HepG2 (cell line): Measurements from ENCODE around the gene NSUN3. TPM values are rescaled to one million over a fixed set of nuclear protein-coding genes. Genes with fewer than 3 reads are reported as not detected.

ENCODE experiments used
- ATAC-seq: fragments of 200-7000 bp; cut with Tn5 transposase; 3 replicates; pipeline ENCODE4 v1.9.1; 2020; ENCODE audit warnings: mild to moderate bottlenecking, moderate library complexity
- BruUV-seq: library from RNA; stranded (reverse); fragments of 400-500 nt; replicated peaks from 2 replicates; lab custom pipeline; 2021; lab: Mats Ljungman, UMichigan
- CTCF ChIA-PET: fragments of 300-600 bp; formaldehyde crosslinking; extraction: SDS; loops from one replicate; lab custom pipeline; 2021; ENCODE audit warnings: low total read pairs, inconsistent platforms, low intra/inter-chr PET ratio; lab: Yijun Ruan, JAX
- POLR2A ChIA-PET: fragments of 350-600 bp; sonication (Branson Sonifier 250); formaldehyde crosslinking; loops from one replicate; lab custom pipeline; 2020; ENCODE audit warnings: antibody characterized with exemption, inconsistent platforms; lab: Yijun Ruan, JAX
- DNase-seq: peaks from one replicate; pipeline ENCODE4 v3.0.0-alpha.2; 2015; ENCODE audit warnings: low spot score
- FAIRE-seq: peaks from 3 replicates; lab custom pipeline; 2011; peaks lifted over from hg19 to GRCh38; lab: Jason Lieb, UNC
- H2AFZ ChIP-seq: one replicate; pipeline ENCODE4 v1.6.1; 2011; ENCODE audit warnings: low read length, inconsistent platforms
- H3K27ac ChIP-seq: fragments of 300-600 bp; 3 replicates; pipeline ENCODE4 v1.8.0; 2011; ENCODE audit warnings: mixed run types, mild to moderate bottlenecking, mixed read lengths, low read length, inconsistent platforms; ENCODE audit not compliant: insufficient read depth; ENCODE audit errors: extremely low read length
- H3K27me3 ChIP-seq, 2 experiments: fragments of 200-600 bp in 1 of 2; 2 replicates in 1 of 2; 3 replicates in 1 of 2; pipeline versions ENCODE4 v1.6.0 to v1.8.0; 2011; ENCODE audit warnings: low read length in 2 of 2, mild to moderate bottlenecking in 2 of 2, moderate library complexity in 2 of 2, inconsistent platforms in 1 of 2; ENCODE audit not compliant: insufficient read depth in 2 of 2, control insufficient read depth in 1 of 2
- H3K36me3 ChIP-seq, 2 experiments: fragments of 200-600 bp in 1 of 2; replicated peaks in 1 of 2; 2 replicates in 1 of 2; 3 replicates in 1 of 2; pipeline versions ENCODE4 v1.5.1 to v1.8.0; 2011; ENCODE audit warnings: low read length in 2 of 2, inconsistent platforms in 1 of 2; ENCODE audit not compliant: insufficient read depth in 2 of 2, control insufficient read depth in 1 of 2
- H3K4me1 ChIP-seq: 2 replicates; pipeline ENCODE4 v1.5.1; 2012; ENCODE audit warnings: low read length, inconsistent platforms; ENCODE audit not compliant: insufficient read depth
- H3K4me2 ChIP-seq: 2 replicates; pipeline ENCODE4 v1.6.0; 2011; ENCODE audit warnings: low read depth, low read length, inconsistent platforms
- H3K4me3 ChIP-seq, 3 experiments: fragments of 200-600 bp in 1 of 3; sonication (generic), shearing (Covaris generic) in 1 of 3; replicated peaks in 1 of 3; 2 replicates each; pipeline ENCODE4 v1.5.1; 2011 to 2016; ENCODE audit warnings: low read length in 3 of 3, inconsistent platforms in 2 of 3, low read depth in 2 of 3, mild to moderate bottlenecking in 2 of 3, control low read depth in 1 of 3, mixed read lengths in 1 of 3; ENCODE audit not compliant: insufficient read depth in 1 of 3
- H3K79me2 ChIP-seq: one replicate; pipeline ENCODE4 v1.6.1; 2011; ENCODE audit warnings: low read length, inconsistent platforms; ENCODE audit not compliant: insufficient read depth
- H3K9ac ChIP-seq: 2 replicates; pipeline ENCODE4 v1.6.0; 2011; ENCODE audit warnings: mild to moderate bottlenecking, low read depth, low read length, inconsistent platforms; ENCODE audit not compliant: insufficient read depth
- H3K9me3 ChIP-seq: 2 replicates; pipeline ENCODE4 v1.5.1; 2012; ENCODE audit warnings: mild to moderate bottlenecking, low read length
- H4K20me1 ChIP-seq: 2 replicates; pipeline ENCODE4 v1.6.0; 2011; ENCODE audit warnings: inconsistent platforms, mild to moderate bottlenecking, low read length, moderate library complexity; ENCODE audit not compliant: insufficient read depth
- DR1 ChIP-seq: sonication (generic); formaldehyde crosslinking; IDR thresholded peaks from 2 replicates; pipeline ENCODE4 v1.8.0; 2021; ENCODE audit warnings: mild to moderate bottlenecking, missing genetic modification reagents, inconsistent platforms
- ISL2 ChIP-seq: sonication (generic); formaldehyde crosslinking; IDR thresholded peaks from 2 replicates; pipeline ENCODE4 v1.5.0; 2020; ENCODE audit warnings: missing genetic modification reagents
- ISX ChIP-seq: sonication (generic); formaldehyde crosslinking; conservative IDR thresholded peaks from 2 replicates; pipeline ENCODE4 v1.5.0; 2020; ENCODE audit warnings: missing genetic modification reagents
- NFYC ChIP-seq: IDR thresholded peaks from 2 replicates; pipeline ENCODE4 v1.6.1; 2016; ENCODE audit warnings: missing genetic modification reagents, missing compliant biosample characterization
- POLR2AphosphoS5 ChIP-seq: IDR thresholded peaks from 2 replicates; pipeline ENCODE4 v1.6.1; 2012; ENCODE audit warnings: low read depth, low read length
- SIN3A ChIP-seq: IDR thresholded peaks from 2 replicates; pipeline ENCODE4 v1.6.1; 2011; ENCODE audit warnings: low read depth, mild to moderate bottlenecking, control low read depth, low read length, borderline replicate concordance
- SYNCRIP ChIP-seq: fragments of 200-400 bp; formaldehyde crosslinking; IDR thresholded peaks from 2 replicates; pipeline ENCODE4 v1.6.1; 2018; ENCODE audit warnings: mild to moderate bottlenecking, low read depth, low read length; ENCODE audit not compliant: insufficient read depth
- TFDP1 ChIP-seq: IDR thresholded peaks from 2 replicates; pipeline ENCODE4 v1.6.1; 2016; ENCODE audit warnings: missing compliant biosample characterization, missing genetic modification reagents, borderline replicate concordance
- ZNF264 ChIP-seq: sonication (generic); formaldehyde crosslinking; IDR thresholded peaks from 2 replicates; pipeline ENCODE4 v1.4.0; 2020; ENCODE audit warnings: missing genetic modification reagents
- ZSCAN29 ChIP-seq: sonication (generic); formaldehyde crosslinking; conservative IDR thresholded peaks from 2 replicates; pipeline ENCODE4 v1.4.0; 2020; ENCODE audit warnings: mild to moderate bottlenecking, missing genetic modification reagents
- WGBS: methylation state at CpG from one replicate; pipeline ENCODE4 v1.1.6; 2017; ENCODE audit warnings: low lambda C conversion rate; 5-methylcytosine and 5-hydroxymethylcytosine counted together
- in situ Hi-C: cut with HindIII; loops from 2 replicates; pipeline ENCODE4 v1.10.0; 2017; ENCODE audit warnings: low pct_unique_long_range_greater_than_20kb; ENCODE audit not compliant: extremely low pct_ligation_motif_present
- intact Hi-C: fragments of 100-400 bp; cut with micrococcal nuclease; formaldehyde crosslinking; loops from one replicate; pipeline ENCODE4 v1.10.0; 2022; ENCODE audit not compliant: unreplicated experiment
- polyA plus RNA-seq, 8 experiments: library from polyadenylated mRNA; depleted of rRNA in 3 of 8; stranded (reverse) in 7 of 8; unstranded in 1 of 8; fragments of >200 nt; fragmentation: Illumina TruSeq in 4 of 8; extraction: Trizol in 4 of 8; gene quantifications; 2 replicates each; pipeline versions ENCODE4 v1.2.1 to v1.2.3, GENCODE V29; 2011 to 2016; ENCODE audit warnings: low read depth in 4 of 8, missing spikeins in 1 of 8, mixed read lengths in 1 of 8; ENCODE audit not compliant: insufficient read depth in 1 of 8
- total RNA-seq, 5 experiments: library from RNA; depleted of rRNA; stranded (reverse); fragments of >200 nt; fragmentation: Illumina TruSeq; extraction: Trizol; gene quantifications; 2 replicates each; pipeline ENCODE4 v1.2.3, GENCODE V29; 2016; ENCODE audit warnings: low read depth in 1 of 5
- TF ChIP-seq, protein P1 (sequence below): sonication (generic); formaldehyde crosslinking; IDR thresholded peaks from 2 replicates; pipeline ENCODE4 v1.5.1; 2020; ENCODE audit warnings: missing genetic modification reagents, mild to moderate bottlenecking, borderline replicate concordance

The NSUN3 gene
- total and polyA plus RNA-seq, 2 of the 13 experiments (the other 11 are each of a cell fraction or from before 2014, with no cell fraction given), result 3.2 to 10.6 TPM

GRCh38 chr3:94070341-94070911 is 7.6 kb downstream of the NSUN3 start:
- FAIRE-seq, result no peak
- H3K9ac ChIP-seq, result no peak overlapping the region
- peaks cover 10% of the 10 kb centered on the region; the same call in 1 of the 2 replicates for H3K9me3 ChIP-seq
- no peaks in the 10 kb centered on the region for H4K20me1 ChIP-seq
- ChIA-PET POLR2A (interaction anchor here (1.9 kb wide), 1 partner anchor 8 kb away, joined by 7 read pairs; the partner anchor contains the start of genes DHFR2 and NSUN3), CTCF (interaction anchor here (4.2 kb wide), 1 partner anchor 66 kb away, joined by 25 read pairs; no protein-coding TSS in a partner anchor)
- WGBS, result 95% methylated on average over 6 of the region's 6 CpGs
- H3K36me3 ChIP-seq, result peaks cover 0 to 12% of the 10 kb centered on the region in 2 experiments; a peak in 2 of 5 replicates
- DNase-seq, result no peak
- TF ChIP-seq ZNF264 (no peak), SYNCRIP (no peak), NFYC (CRISPR knock-in tag) (no peak), ISL2 (CRISPR knock-in tag) (no peak), ISX (CRISPR knock-in tag) (no peak), TFDP1 (CRISPR knock-in tag) (no peak), ZSCAN29 (CRISPR knock-in tag) (no peak), SIN3A (no peak), POLR2AphosphoS5 (no peak), DR1 (CRISPR knock-in tag) (no peak)
- TF ChIP-seq, protein P1, sequence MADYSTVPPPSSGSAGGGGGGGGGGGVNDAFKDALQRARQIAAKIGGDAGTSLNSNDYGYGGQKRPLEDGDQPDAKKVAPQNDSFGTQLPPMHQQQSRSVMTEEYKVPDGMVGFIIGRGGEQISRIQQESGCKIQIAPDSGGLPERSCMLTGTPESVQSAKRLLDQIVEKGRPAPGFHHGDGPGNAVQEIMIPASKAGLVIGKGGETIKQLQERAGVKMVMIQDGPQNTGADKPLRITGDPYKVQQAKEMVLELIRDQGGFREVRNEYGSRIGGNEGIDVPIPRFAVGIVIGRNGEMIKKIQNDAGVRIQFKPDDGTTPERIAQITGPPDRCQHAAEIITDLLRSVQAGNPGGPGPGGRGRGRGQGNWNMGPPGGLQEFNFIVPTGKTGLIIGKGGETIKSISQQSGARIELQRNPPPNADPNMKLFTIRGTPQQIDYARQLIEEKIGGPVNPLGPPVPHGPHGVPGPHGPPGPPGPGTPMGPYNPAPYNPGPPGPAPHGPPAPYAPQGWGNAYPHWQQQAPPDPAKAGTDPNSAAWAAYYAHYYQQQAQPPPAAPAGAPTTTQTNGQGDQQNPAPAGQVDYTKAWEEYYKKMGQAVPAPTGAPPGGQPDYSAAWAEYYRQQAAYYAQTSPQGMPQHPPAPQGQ (CRISPR knock-in tag), result no peak
- in situ Hi-C loops (no loop called here), intact Hi-C loops (no loop called here)
- 0 out of 2 replicates have a peak, but pooled peaks cover 2% of the 10 kb centered on the region for H3K4me1 ChIP-seq
- no peaks in the 10 kb centered on the region for H3K27me3 ChIP-seq
- no peak for ATAC-seq
- H3K79me2 ChIP-seq, result no peaks in the 10 kb centered on the region
- no TSS peak for BruUV-seq
- H3K27ac ChIP-seq, result no peak overlapping the region
- no peak overlapping the region for H2AFZ ChIP-seq
- no peak overlapping the region for H3K4me2 ChIP-seq
- no peak overlapping the region for H3K4me3 ChIP-seq
